HCT116 (cell line): ENCODE measurements around the gene PDE6B. TPM values are rescaled to one million over a fixed set of nuclear protein-coding genes. Genes with fewer than 3 reads are reported as not detected.

Source experiments
- ATAC-seq: fragments of 200-7000 bp; cut with Tn5 transposase; 2 replicates; pipeline ENCODE4 v1.9.1; 2020; ENCODE audit warnings: mild to moderate bottlenecking, moderate library complexity
- BruUV-seq: library from RNA; stranded (reverse); fragments of 400-500 nt; replicated peaks from 2 replicates; lab custom pipeline; 2021; lab: Mats Ljungman, UMichigan
- CTCF ChIA-PET: fragments of 300-600 bp; sonication (Branson Sonifier 250); formaldehyde crosslinking; loops from one replicate; lab custom pipeline; 2021; ENCODE audit warnings: antibody characterized with exemption; lab: Charles Lee
- POLR2A ChIA-PET: fragments of 300-600, 350-600 bp; sonication (Branson Sonifier 250); formaldehyde crosslinking; loops from one replicate; lab custom pipeline; 2021; ENCODE audit warnings: antibody characterized with exemption; lab: Charles Lee
- RAD21 ChIA-PET, 2 experiments: fragments of 300-600 bp; sonication (Branson Sonifier 250); formaldehyde crosslinking; loops; one replicate each; lab custom pipeline; 2023; ENCODE audit warnings: low total read pairs in 2 of 2; ENCODE audit not compliant: uncharacterized antibody in 2 of 2, unreplicated experiment in 2 of 2, low non-redundant PET in 1 of 2; lab: Charles Lee
- DNase-seq: peaks from one replicate; pipeline ENCODE4 v3.0.0-alpha.2; 2010; ENCODE audit warnings: low read depth, low spot score
- H2AFZ ChIP-seq: fragments of 200-600 bp; shearing (Covaris generic), sonication (generic); 2 replicates; pipeline ENCODE4 v1.6.1; 2017; ENCODE audit warnings: low read depth, mixed run types, mixed read lengths, antibody characterized with exemption, low read length; ENCODE audit not compliant: poor library complexity, severe bottlenecking
- H3K27ac ChIP-seq: 2 replicates; pipeline ENCODE4 v1.5.1; 2012; ENCODE audit warnings: low read depth, low read length
- H3K27me3 ChIP-seq: fragments of 200-600 bp; sonication (generic); 2 replicates; pipeline ENCODE4 v1.6.1; 2016; ENCODE audit warnings: mixed run types, low read length, mixed read lengths; ENCODE audit not compliant: insufficient read depth
- H3K36me3 ChIP-seq, 2 experiments: fragments of 200-500 bp in 1 of 2; fragments of 200-600 bp in 1 of 2; sonication (Bioruptor generic) in 1 of 2; sonication (generic) in 1 of 2; 2 replicates each; pipeline versions ENCODE4 v1.5.1 to v1.6.1; 2014 to 2016; ENCODE audit warnings: low read length in 2 of 2, inconsistent platforms in 1 of 2, mixed read lengths in 1 of 2, mixed run types in 1 of 2; ENCODE audit not compliant: insufficient read depth in 2 of 2, control insufficient read depth in 1 of 2
- H3K4me1 ChIP-seq, 2 experiments: fragments of 200-600 bp in 1 of 2; sonication (generic) in 1 of 2; 2 replicates each; pipeline versions ENCODE4 v1.5.1 to v1.6.1; 2012 to 2017; ENCODE audit warnings: low read length in 2 of 2, inconsistent platforms in 1 of 2, mild to moderate bottlenecking in 1 of 2, mixed read lengths in 1 of 2, mixed run types in 1 of 2, moderate library complexity in 1 of 2; ENCODE audit not compliant: insufficient read depth in 2 of 2, control insufficient read depth in 1 of 2
- H3K4me2 ChIP-seq: fragments of 200-600 bp; sonication (generic); 2 replicates; pipeline ENCODE4 v1.6.1; 2017; ENCODE audit warnings: mixed run types, low read length, mixed read lengths
- H3K4me3 ChIP-seq, 2 experiments: fragments of 200-600 bp in 1 of 2; sonication (generic) in 1 of 2; replicated peaks in 1 of 2; 2 replicates each; pipeline ENCODE4 v1.5.1; 2011 to 2016; ENCODE audit warnings: low read length in 2 of 2, control low read depth in 1 of 2, low read depth in 1 of 2, mild to moderate bottlenecking in 1 of 2, mixed read lengths in 1 of 2, mixed run types in 1 of 2
- H3K79me2 ChIP-seq: fragments of 200-600 bp; sonication (generic); 2 replicates; pipeline ENCODE4 v1.6.1; 2017; ENCODE audit warnings: mild to moderate bottlenecking, mixed run types, low read length, moderate library complexity, mixed read lengths; ENCODE audit not compliant: insufficient read depth
- H3K9ac ChIP-seq: fragments of 200-600 bp; sonication (generic); 2 replicates; pipeline ENCODE4 v1.6.1; 2016; ENCODE audit warnings: low read length, mixed read lengths
- H3K9me2 ChIP-seq: fragments of 200-600 bp; sonication (generic), shearing (Covaris generic); 2 replicates; pipeline ENCODE4 v1.6.1; 2017; ENCODE audit warnings: mixed run types, mild to moderate bottlenecking, moderate library complexity; ENCODE audit not compliant: insufficient read depth
- H3K9me3 ChIP-seq, 2 experiments: fragments of 200-500 bp in 1 of 2; fragments of 200-600 bp in 1 of 2; sonication (Bioruptor generic) in 1 of 2; sonication (generic) in 1 of 2; 2 replicates each; pipeline ENCODE4 v1.6.1; 2014 to 2017; ENCODE audit warnings: low read length in 2 of 2, mixed read lengths in 2 of 2, inconsistent platforms in 1 of 2, low read depth in 1 of 2, mild to moderate bottlenecking in 1 of 2, mixed run types in 1 of 2, moderate library complexity in 1 of 2; ENCODE audit not compliant: control insufficient read depth in 1 of 2, insufficient read depth in 1 of 2
- H4K20me1 ChIP-seq: fragments of 200-600 bp; sonication (generic), shearing (Covaris generic); 2 replicates; pipeline ENCODE4 v1.6.1; 2017; ENCODE audit warnings: mixed run types, mild to moderate bottlenecking, moderate library complexity; ENCODE audit not compliant: insufficient read depth
- ATF3 ChIP-seq: IDR thresholded peaks from 2 replicates; pipeline ENCODE4 v1.6.1; 2012
- CBX3 ChIP-seq: IDR thresholded peaks from 2 replicates; pipeline ENCODE4 v1.6.1; 2012; ENCODE audit warnings: low read depth
- CEBPB ChIP-seq: IDR thresholded peaks from 2 replicates; pipeline ENCODE4 v1.6.1; 2012; ENCODE audit warnings: low read depth
- EGR1 ChIP-seq: IDR thresholded peaks from 2 replicates; pipeline ENCODE4 v1.6.1; 2012; ENCODE audit warnings: low read depth
- ELF1 ChIP-seq: IDR thresholded peaks from 2 replicates; pipeline ENCODE4 v1.6.1; 2012; ENCODE audit warnings: low read depth, borderline replicate concordance
- EZH2 ChIP-seq: fragments of 200-600 bp; sonication (generic); IDR thresholded peaks from 2 replicates; pipeline ENCODE4 v1.6.1; 2017; ENCODE audit warnings: antibody characterized with exemption, mixed run types
- EZH2phosphoT487 ChIP-seq: fragments of 200-600 bp; IDR thresholded peaks from 2 replicates; pipeline ENCODE4 v1.6.1; 2018; ENCODE audit warnings: antibody characterized with exemption, borderline replicate concordance
- JUND ChIP-seq: IDR thresholded peaks from 2 replicates; pipeline ENCODE4 v1.6.1; 2012
- RAD21 ChIP-seq: IDR thresholded peaks from 2 replicates; pipeline ENCODE4 v1.6.1; 2012; ENCODE audit warnings: low read depth, mild to moderate bottlenecking
- REST ChIP-seq: IDR thresholded peaks from 2 replicates; pipeline ENCODE4 v1.6.1; 2012; ENCODE audit warnings: low read depth
- SIN3A ChIP-seq: IDR thresholded peaks from 2 replicates; pipeline ENCODE4 v1.6.1; 2012; ENCODE audit warnings: low read depth
- SRF ChIP-seq: IDR thresholded peaks from 2 replicates; pipeline ENCODE4 v1.6.1; 2012; ENCODE audit warnings: low read depth
- TCF7L2 ChIP-seq: IDR thresholded peaks from 2 replicates; pipeline ENCODE4 v1.7.0; 2011; ENCODE audit warnings: borderline replicate concordance, inconsistent platforms; ENCODE audit not compliant: insufficient read depth, insufficient read length; ENCODE audit errors: extremely low read depth
- YY1 ChIP-seq: IDR thresholded peaks from 2 replicates; pipeline ENCODE4 v1.6.1; 2011; ENCODE audit warnings: low read length, low read depth, moderate library complexity, mild to moderate bottlenecking; ENCODE audit not compliant: insufficient replicate concordance; ENCODE audit errors: extremely low read depth
- ZFX ChIP-seq: fragments of 450-650 bp; IDR thresholded peaks from 2 replicates; pipeline ENCODE4 v1.6.1; 2017
- intact Hi-C: fragments of 100-400 bp; cut with micrococcal nuclease; formaldehyde crosslinking; loops from 2 replicates; pipeline ENCODE4 v1.10.0; 2022
- total RNA-seq: library from RNA; stranded (reverse); gene quantifications from one replicate; pipeline ENCODE4 v1.2.1, GENCODE V29; 2021; ENCODE audit not compliant: unreplicated experiment
- TF ChIP-seq, protein P1 (sequence below): IDR thresholded peaks from 2 replicates; pipeline ENCODE4 v1.6.1; 2011; ENCODE audit warnings: mild to moderate bottlenecking, low read length, moderate library complexity; ENCODE audit not compliant: insufficient replicate concordance; ENCODE audit errors: extremely low read depth
- TF ChIP-seq, protein P2 (sequence below): IDR thresholded peaks from 2 replicates; pipeline ENCODE4 v1.6.1; 2012

PDE6B gene
- total RNA-seq, 1 experiment from 2014 or later: not detected

GRCh38 chr4:681736-682451 lies 56.5 kb downstream of the PDE6B start:
- H3K9ac ChIP-seq: no peak overlapping the region
- H2AFZ ChIP-seq: no peak overlapping the region
- intact Hi-C loops: no loop called here
- H3K4me1 ChIP-seq: peaks cover 20 to 45% of the 10 kb centered on the region in 2 experiments
- H3K79me2 ChIP-seq: no peaks in the 10 kb centered on the region
- H4K20me1 ChIP-seq: no peaks in the 10 kb centered on the region
- H3K4me3 ChIP-seq: no peak overlapping the region
- ATAC-seq: 0 out of 2 replicates have a peak, but pooled peaks have one; percentile 13
- TF ChIP-seq SIN3A: no peak
- TF ChIP-seq YY1: no peak
- no peak for TF ChIP-seq CEBPB
- no peak for TF ChIP-seq REST
- TF ChIP-seq ATF3: no peak
- TF ChIP-seq RAD21: no peak
- TF ChIP-seq CBX3: no peak
- no peak for TF ChIP-seq ELF1
- TF ChIP-seq EZH2phosphoT487: no peak
- TF ChIP-seq, protein P1, sequence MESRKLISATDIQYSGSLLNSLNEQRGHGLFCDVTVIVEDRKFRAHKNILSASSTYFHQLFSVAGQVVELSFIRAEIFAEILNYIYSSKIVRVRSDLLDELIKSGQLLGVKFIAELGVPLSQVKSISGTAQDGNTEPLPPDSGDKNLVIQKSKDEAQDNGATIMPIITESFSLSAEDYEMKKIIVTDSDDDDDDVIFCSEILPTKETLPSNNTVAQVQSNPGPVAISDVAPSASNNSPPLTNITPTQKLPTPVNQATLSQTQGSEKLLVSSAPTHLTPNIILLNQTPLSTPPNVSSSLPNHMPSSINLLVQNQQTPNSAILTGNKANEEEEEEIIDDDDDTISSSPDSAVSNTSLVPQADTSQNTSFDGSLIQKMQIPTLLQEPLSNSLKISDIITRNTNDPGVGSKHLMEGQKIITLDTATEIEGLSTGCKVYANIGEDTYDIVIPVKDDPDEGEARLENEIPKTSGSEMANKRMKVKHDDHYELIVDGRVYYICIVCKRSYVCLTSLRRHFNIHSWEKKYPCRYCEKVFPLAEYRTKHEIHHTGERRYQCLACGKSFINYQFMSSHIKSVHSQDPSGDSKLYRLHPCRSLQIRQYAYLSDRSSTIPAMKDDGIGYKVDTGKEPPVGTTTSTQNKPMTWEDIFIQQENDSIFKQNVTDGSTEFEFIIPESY: no peak
- no peak for TF ChIP-seq SRF
- no peak for TF ChIP-seq EGR1
- TF ChIP-seq TCF7L2: no peak
- no peak for TF ChIP-seq JUND
- TF ChIP-seq ZFX: no peak
- TF ChIP-seq, protein P2, sequence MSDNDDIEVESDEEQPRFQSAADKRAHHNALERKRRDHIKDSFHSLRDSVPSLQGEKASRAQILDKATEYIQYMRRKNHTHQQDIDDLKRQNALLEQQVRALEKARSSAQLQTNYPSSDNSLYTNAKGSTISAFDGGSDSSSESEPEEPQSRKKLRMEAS: no peak
- no peak for TF ChIP-seq EZH2
- no TSS peak for BruUV-seq
- no peaks in the 10 kb centered on the region for H3K27me3 ChIP-seq
- ChIA-PET CTCF (no interaction called here), RAD21 (no interaction called here), POLR2A (no interaction called here)
- H3K27ac ChIP-seq: peak overlapping the region; percentile 48; the same call in 1 of the 2 replicates
- H3K36me3 ChIP-seq: no peaks in the 10 kb centered on the region
- H3K9me2 ChIP-seq: no peaks in the 10 kb centered on the region
- H3K4me2 ChIP-seq: peak overlapping the region; percentile 37; the same call in 1 of the 2 replicates
- DNase-seq: no peak
- H3K9me3 ChIP-seq: no peaks in the 10 kb centered on the region
